Fibroblast of upper back skin (primary cell): ENCODE measurements around the gene ATP10D.
A peak's percentile ranks its signal among the peaks of the same experiment; 100 is the strongest.
"Not testable (repeated sequence)": the region's sequence is repeated elsewhere in the genome, so short reads cannot be mapped to it uniquely, and the experiment has no call there.

Source experiments
- DNase-seq: peaks from one replicate; pipeline ENCODE4 v3.0.0-alpha.2; 2013

ATP10D gene

DNA sequence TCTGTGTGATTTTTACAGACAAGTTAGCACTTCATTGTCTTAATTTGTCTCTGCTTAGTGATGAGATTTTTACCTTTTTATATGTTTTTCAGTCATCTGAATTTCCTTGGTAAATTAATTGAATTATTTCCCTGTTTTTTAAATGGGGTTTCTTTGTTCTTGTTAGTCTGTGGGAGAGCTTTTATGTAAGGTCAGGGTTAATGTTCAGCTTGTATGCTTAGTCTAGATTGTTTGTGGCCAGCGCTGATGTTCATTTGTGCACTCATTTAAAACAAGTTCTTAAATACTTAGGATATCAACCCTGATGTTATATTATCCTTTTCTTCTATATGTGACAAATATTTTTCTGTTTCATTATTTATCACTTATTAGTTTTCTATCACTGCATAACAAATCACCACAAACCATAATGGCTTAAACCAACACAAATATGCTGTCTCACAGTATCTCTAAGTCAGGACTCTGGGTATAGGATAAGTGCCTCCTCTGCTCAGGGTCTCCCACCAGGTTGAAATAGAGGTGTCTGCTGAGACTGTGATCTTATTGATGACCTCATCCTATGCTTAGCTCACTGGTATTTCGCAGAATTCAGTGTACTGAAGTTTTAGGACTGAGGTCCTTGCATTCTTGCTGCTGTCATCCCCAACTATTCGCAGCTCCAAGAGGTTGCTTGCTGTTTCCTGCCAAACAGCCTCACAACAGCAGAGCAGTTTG is 53.2 kb downstream of the ATP10D start:
- peak; percentile 35 for DNase-seq

DNA sequence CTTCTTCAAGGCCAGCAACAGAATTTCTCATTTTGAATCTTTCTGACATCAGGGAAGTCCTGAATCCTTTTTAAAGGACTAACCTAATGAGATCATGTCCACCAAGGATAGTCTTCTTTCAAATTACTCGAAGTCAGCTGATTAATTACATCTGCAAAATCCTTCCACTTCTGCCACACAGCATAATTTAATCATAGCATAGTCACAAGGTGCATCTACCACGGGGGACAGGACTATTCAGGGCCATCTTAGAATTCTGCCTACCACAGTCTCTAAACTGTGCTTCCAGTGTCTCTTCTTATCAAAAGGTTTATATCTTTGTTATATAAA is 53.7 kb downstream of the ATP10D start:
- no peak for DNase-seq

DNA sequence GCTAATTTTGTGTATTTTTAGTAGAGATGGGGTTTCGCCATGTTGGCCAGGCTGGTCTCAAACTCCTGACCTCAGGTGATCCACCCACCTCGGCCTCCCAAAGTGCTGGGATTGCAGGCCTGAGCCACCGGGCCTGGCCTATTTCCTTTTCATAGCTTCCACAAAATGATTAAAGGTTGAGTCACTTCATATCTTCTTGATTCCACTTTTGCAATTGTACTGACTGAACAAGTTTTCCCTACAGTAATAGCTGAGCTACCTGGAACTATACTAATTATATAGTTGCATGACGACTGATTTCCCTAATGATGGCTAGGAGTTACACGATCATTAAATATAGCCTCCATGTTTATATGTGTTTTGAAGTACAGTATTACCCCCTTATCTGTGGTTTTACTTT is 57.6 kb downstream of the ATP10D start:
- DNase-seq = peak; percentile 24

DNA sequence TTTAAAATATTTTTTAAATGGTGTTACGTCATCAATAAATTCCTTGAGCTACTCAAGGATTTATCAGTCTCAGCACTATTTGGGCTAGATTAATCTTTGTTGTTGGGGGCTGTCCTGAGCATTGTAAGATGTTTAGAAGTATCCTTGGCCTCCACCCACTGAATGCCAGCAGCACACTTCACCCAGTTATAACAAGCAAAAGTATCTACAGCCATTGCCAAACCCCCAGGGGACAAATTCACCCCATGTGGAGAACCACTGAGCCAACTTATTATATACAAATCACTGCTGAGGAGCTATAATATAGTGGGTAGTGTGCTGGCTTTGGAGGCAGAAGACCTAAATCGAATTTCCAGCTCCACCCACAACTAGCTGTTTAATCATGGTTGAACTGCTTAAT is 58.3 kb downstream of the ATP10D start:
- peak; percentile 18 for DNase-seq

GRCh38 chr4:47550357-47550756 is 65.3 kb downstream of the ATP10D start:
- DNase-seq = not testable (repeated sequence)

GRCh38 chr4:47550899-47551548 is 65.9 kb downstream of the ATP10D start:
- DNase-seq = no peak

DNA sequence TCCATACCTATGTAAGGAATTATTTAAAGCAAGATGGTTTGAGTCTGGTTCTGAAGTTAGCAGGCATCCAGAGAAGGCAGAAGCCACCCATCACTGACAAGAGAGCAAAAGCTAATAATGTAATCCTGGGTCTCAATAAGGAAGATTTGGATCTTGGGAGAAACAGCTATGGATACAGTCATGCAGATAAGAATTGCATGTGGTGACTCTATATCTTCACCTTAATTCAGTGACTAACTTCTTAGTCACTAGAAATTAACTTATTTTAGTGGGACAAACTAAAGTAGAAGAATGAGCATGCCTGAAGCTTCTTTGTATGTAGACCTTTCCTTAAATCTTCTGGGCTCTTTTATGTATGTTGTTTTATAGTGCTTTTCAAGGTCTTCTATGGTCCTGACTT is 66.6 kb downstream of the ATP10D start:
- peak; percentile 48 for DNase-seq

- DNase-seq = no peak
Measured at GRCh38 chr4:47553329-47554125, 68.5 kb downstream of the ATP10D start.

- not testable (repeated sequence) for DNase-seq
Measured at GRCh38 chr4:47555920-47556319, 70.8 kb downstream of the ATP10D start.

- DNase-seq = no peak
Measured at GRCh38 chr4:47557255-47557654, 72.2 kb downstream of the ATP10D start.

DNA sequence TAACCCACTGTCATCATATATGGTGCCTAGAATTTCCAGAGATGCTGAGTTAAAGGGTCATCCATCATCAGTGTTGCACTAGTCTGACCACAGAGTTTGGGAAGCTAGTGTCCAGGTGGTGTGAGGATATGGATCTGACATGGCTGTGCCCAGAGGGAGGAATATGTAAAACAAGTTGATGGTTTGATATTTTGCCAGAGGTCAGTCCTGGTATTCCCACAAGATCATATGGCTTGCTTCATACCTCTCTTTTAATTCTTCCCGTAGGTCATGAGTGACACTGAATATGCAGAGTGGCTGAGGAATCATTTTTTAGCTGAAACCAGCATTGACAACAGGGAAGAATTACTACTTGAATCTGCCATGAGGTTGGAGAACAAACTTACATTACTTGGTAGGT is 75.6 kb downstream of the ATP10D start:
- DNase-seq = peak; percentile 16

DNA sequence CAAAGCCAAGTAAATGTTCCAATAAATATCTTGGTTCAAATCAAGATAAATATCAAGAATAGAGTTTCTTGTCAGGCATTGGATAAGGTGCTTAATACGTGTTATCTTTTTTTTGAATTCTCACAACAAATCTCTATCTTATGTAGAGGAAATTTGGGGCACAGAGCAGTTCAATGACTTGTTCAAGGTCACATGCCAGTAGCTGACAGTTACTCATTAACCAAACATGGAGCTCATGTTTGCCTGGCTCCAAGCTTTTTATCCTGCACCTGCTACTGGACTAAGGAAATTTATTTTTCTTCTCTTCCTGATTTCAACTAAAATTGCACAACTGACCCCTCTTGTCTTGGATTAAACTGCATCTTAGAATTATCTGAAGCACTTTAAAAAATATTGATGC is 76.3 kb downstream of the ATP10D start:
- DNase-seq = no peak

GRCh38 chr4:47562297-47562696 is 77.2 kb downstream of the ATP10D start:
- DNase-seq = peak; percentile 40

DNA sequence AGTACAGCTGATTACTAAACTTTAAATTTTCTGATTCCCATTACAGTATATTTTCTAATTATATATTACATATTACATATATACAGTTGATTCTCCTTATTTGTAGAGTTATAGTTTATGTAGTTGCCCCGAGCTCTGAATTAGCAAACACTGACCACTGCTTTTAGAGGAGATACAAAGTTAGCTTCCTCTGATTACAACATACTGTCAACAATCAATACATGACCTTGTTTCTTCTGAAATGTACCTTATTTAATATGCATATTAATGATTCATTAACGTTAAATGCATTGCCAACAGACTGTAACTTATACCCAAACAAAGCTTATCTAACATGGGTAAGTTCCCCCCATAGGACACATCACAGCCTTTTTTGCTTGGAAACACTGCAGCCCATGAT is 81.5 kb downstream of the ATP10D start:
- no peak for DNase-seq

DNA sequence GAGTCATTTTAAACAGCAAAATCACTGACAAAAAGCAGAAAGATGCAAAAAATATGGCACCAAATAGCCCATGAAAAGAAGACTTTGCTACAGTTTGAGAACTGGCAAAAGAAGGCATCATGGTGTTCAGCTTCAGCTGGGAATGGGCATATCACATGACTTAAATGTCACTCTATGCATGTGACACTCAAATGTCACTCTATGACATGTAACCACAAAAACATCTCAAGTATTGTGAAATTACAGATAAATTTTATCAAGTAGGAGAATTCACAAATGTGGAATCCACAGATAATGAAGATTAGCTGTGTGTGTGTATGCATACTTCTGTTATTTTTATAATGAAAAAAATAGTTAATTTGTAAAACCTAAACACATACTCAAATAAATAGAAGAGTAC is 81.9 kb downstream of the ATP10D start:
- no peak for DNase-seq

DNA sequence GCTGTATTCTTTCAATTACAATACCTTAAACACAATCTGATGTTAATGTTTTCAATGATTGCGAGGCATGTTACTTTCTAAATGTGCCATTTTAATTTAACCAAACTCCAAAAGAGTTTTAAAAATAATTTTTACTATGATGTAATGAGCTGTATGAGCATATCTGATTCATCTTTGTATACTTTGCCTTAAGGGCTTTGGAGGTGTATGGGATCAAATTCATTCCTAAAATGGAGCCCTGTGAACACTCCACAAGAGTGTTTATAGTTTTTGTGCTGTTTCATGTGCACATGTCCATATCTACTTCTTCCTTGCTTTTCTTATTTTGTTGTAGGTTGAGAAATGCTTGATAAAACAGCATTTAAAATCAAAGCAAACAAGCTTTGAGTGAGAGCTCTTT is 82.4 kb downstream of the ATP10D start:
- no peak for DNase-seq

GRCh38 chr4:47570816-47571215 is 85.7 kb downstream of the ATP10D start:
- no peak for DNase-seq

GRCh38 chr4:47572981-47573380 is 87.9 kb downstream of the ATP10D start:
- no peak for DNase-seq

DNA sequence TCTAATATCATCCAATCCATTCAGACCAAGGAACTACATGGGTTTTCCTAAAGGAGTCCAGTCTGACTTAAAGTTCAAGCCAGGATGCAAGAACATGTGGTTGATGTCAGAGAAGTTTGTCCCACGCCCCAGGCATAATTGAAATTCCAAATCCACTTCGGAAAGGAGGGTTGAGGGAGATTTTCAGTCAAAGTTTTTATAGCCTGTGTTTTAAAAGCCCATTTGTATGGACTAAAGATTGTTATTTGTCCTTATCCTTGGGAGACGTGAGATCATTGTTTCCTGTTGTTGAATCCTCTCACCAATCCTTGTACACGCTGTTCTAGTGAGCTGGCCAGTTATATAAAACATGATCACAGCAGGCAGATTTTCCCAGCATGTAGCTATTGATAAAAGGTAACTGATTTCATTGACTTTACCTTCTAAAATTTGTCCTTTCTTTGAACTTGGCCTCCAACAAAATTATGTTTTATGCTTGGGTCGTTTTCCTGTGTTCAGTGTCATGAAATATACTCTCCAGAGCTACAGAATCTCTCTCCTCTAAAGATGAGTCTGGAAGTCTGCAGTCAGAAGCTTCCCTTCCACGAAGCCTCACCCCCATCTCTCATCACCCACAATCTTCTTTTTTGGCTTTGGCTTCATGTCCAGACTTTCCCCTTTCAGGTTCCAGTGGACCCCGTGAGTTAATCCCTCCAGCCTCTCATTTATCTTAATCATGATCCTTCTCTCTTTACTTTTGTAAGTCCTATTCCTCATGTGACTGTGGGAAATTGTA is 92.9 kb downstream of the ATP10D start:
- DNase-seq = no peak

- no peak for DNase-seq
Measured at GRCh38 chr4:47579235-47579634, 94.2 kb downstream of the ATP10D start.

DNA sequence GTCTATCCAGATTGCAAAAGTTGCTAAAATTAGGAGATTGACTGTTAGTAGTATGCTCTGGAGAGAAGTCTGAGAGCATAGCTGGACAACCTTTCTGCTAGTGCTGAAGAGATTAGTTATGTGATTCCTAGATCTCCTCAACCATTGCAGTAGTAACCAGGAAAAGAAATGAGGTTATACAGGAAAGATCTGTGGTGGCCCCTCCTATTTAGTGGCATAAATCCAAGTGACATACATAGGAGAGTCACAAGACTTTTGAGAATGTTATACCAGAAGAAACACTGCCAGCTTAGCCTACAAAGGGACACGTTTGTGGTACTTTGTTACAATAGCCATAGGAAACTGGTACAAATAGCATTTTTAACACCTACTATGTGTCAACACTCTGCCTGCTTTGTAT is 105.2 kb downstream of the ATP10D start:
- no peak for DNase-seq

GRCh38 chr4:47597696-47598095 is 112.6 kb downstream of the ATP10D start:
- DNase-seq = no peak

DNA sequence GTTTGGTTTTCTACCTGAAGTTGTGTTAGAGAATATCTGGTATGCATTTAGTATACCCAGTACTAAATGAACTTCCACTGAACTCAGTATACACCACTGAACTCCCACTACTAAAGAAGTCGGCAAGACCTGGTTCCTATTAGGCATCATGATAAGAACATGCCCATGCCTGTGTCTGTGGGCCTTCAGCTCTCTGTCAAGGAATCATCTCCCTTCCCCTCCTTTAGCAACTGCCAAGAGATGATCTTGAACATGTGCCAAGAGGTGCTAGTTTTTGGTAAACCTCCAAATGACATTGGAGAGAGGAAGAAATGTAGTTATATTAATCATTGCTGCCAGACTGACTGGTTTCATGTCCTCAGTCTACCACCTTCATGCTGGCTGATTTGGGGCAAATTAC is 113.2 kb downstream of the ATP10D start:
- DNase-seq = peak; percentile 36
